CD4-positive, alpha-beta T cell treated with Interleukin-17A for 1 hour (primary cell): ENCODE results near the gene DOP1A.

Experiments used
- DNase-seq: peaks from one replicate; pipeline ENCODE4 v3.0.0-alpha.2; 2020

The DOP1A gene

GRCh38 chr6:83067448-83068439 is at the start of gene DOP1A:
DOP1A (plus strand) TSS chr6:83067671; CDS start chr6:83096978, 29,307 bp downstream.
- DNase-seq = peak; percentile 95

- DNase-seq = no peak
These were observed 47.7 kb upstream of the DOP1A start for GRCh38 chr6:83019741-83020140.

- no peak for DNase-seq
These were observed 35.8 kb upstream of the DOP1A start for GRCh38 chr6:83031689-83032088.

GRCh38 chr6:83038246-83038645 is 29.2 kb upstream of the DOP1A start:
- no peak for DNase-seq

GRCh38 chr6:83042467-83043053 is 24.9 kb upstream of the DOP1A start:
- no peak for DNase-seq

- DNase-seq = no peak
These were observed 23.2 kb upstream of the DOP1A start for GRCh38 chr6:83044091-83044768.

- no peak for DNase-seq
These were observed 20.3 kb upstream of the DOP1A start for GRCh38 chr6:83047065-83047754.

GRCh38 chr6:83051377-83052172 is 15.9 kb upstream of the DOP1A start:
- DNase-seq = no peak

GRCh38 chr6:83053678-83054077 is 13.8 kb upstream of the DOP1A start:
- DNase-seq = no peak

- DNase-seq = peak; percentile 58
These were observed 12.0 kb upstream of the DOP1A start for GRCh38 chr6:83055366-83055964.

- peak; percentile 28 for DNase-seq
These were observed 9.7 kb upstream of the DOP1A start for GRCh38 chr6:83057705-83058321.

GRCh38 chr6:83061190-83061589 is 6.3 kb upstream of the DOP1A start:
- no peak for DNase-seq

- DNase-seq = no peak
These were observed 5.2 kb upstream of the DOP1A start for GRCh38 chr6:83062225-83062624.

- peak; percentile 91 for DNase-seq
These were observed 1.8 kb upstream of the DOP1A start, which contains the start of gene UBE3D for GRCh38 chr6:83065511-83066192. UBE3D (minus strand) TSS chr6:83065841; CDS start chr6:83065718, 123 bp downstream.

GRCh38 chr6:83068616-83069015 is 1.1 kb downstream of the DOP1A start:
- DNase-seq = no peak

GRCh38 chr6:83069633-83070032 is 2.2 kb downstream of the DOP1A start:
- DNase-seq = no peak

GRCh38 chr6:83071023-83071422 is 3.6 kb downstream of the DOP1A start:
- DNase-seq = no peak

GRCh38 chr6:83071707-83072106 is 4.2 kb downstream of the DOP1A start:
- DNase-seq = no peak

- DNase-seq = no peak
These were observed 5.3 kb downstream of the DOP1A start for GRCh38 chr6:83072726-83073125.

- DNase-seq = no peak
These were observed 6.1 kb downstream of the DOP1A start for GRCh38 chr6:83073615-83074014.
